H9 (cell line): ENCODE results near the gene SLC22A12. TPM values are rescaled to one million over a fixed set of nuclear protein-coding genes. Genes with fewer than 3 reads are reported as not detected.

Source experiments
- DNase-seq: peaks from one replicate; pipeline ENCODE4 v3.0.0-alpha.2; 2017
- H2AFZ ChIP-seq: one replicate; pipeline ENCODE4 v1.6.1; 2013; ENCODE audit warnings: mild to moderate bottlenecking, low read length, control low read depth, moderate library complexity
- H2AK5ac ChIP-seq: 2 replicates; pipeline ENCODE4 v1.6.1; 2013; ENCODE audit warnings: low read length, control low read depth, mixed read lengths; ENCODE audit not compliant: insufficient read length
- H2BK120ac ChIP-seq: one replicate; pipeline ENCODE4 v1.6.1; 2013; ENCODE audit warnings: low read depth, mild to moderate bottlenecking, low read length, control low read depth, inconsistent platforms; ENCODE audit not compliant: poor library complexity, severe bottlenecking
- H2BK12ac ChIP-seq: 2 replicates; pipeline ENCODE4 v1.6.1; 2013; ENCODE audit warnings: low read length, control low read depth, mixed read lengths, low read depth; ENCODE audit not compliant: insufficient read length
- H2BK15ac ChIP-seq: 2 replicates; pipeline ENCODE4 v1.6.1; 2013; ENCODE audit warnings: low read depth, low read length, control low read depth
- H2BK20ac ChIP-seq: one replicate; pipeline ENCODE4 v1.6.1; 2013; ENCODE audit warnings: low read depth, mild to moderate bottlenecking, low read length, control low read depth, inconsistent platforms; ENCODE audit not compliant: poor library complexity, severe bottlenecking
- H2BK5ac ChIP-seq: 2 replicates; pipeline ENCODE4 v1.6.1; 2013; ENCODE audit warnings: low read length, control low read depth, mixed read lengths; ENCODE audit not compliant: insufficient read length
- H3K14ac ChIP-seq: 2 replicates; pipeline ENCODE4 v1.6.1; 2013; ENCODE audit warnings: low read length, control low read depth; ENCODE audit not compliant: insufficient read depth
- H3K18ac ChIP-seq: 2 replicates; pipeline ENCODE4 v1.6.1; 2013; ENCODE audit warnings: low read depth, mild to moderate bottlenecking, mixed read lengths, low read length, control low read depth; ENCODE audit not compliant: insufficient read length
- H3K23ac ChIP-seq: 2 replicates; pipeline ENCODE4 v1.6.1; 2013; ENCODE audit warnings: low read length, control low read depth, mixed read lengths, low read depth; ENCODE audit not compliant: insufficient read length
- H3K23me2 ChIP-seq: 2 replicates; pipeline ENCODE4 v1.6.1; 2013; ENCODE audit warnings: low read depth, mild to moderate bottlenecking, mixed read lengths, low read length, control low read depth; ENCODE audit not compliant: insufficient read length, poor library complexity, severe bottlenecking
- H3K27ac ChIP-seq: 2 replicates; pipeline ENCODE4 v1.5.1; 2013; ENCODE audit warnings: low read length, control low read depth, mixed read lengths, low read depth; ENCODE audit not compliant: insufficient read length
- H3K27me3 ChIP-seq: 2 replicates; pipeline ENCODE4 v1.6.1; 2013; ENCODE audit warnings: low read length, control low read depth, inconsistent platforms; ENCODE audit not compliant: insufficient read depth
- H3K4ac ChIP-seq: 2 replicates; pipeline ENCODE4 v1.6.1; 2013; ENCODE audit warnings: low read depth, mild to moderate bottlenecking, control low read depth, inconsistent platforms, low read length, moderate library complexity
- H3K4me1 ChIP-seq: 2 replicates; pipeline ENCODE4 v1.6.1; 2013; ENCODE audit warnings: low read length, control low read depth, inconsistent platforms; ENCODE audit not compliant: insufficient read depth
- H3K4me2 ChIP-seq: 2 replicates; pipeline ENCODE4 v1.6.1; 2013; ENCODE audit warnings: low read length, control low read depth, mixed read lengths; ENCODE audit not compliant: insufficient read length, insufficient read depth
- H3K56ac ChIP-seq: 2 replicates; pipeline ENCODE4 v1.6.1; 2013; ENCODE audit warnings: low read depth, mild to moderate bottlenecking, mixed read lengths, low read length, control low read depth; ENCODE audit not compliant: insufficient read length
- H3K79me1 ChIP-seq: 2 replicates; pipeline ENCODE4 v1.6.1; 2013; ENCODE audit warnings: low read depth, mild to moderate bottlenecking, moderate library complexity, low read length, control low read depth, inconsistent platforms; ENCODE audit not compliant: insufficient read depth, poor library complexity, severe bottlenecking
- H3K79me2 ChIP-seq: 2 replicates; pipeline ENCODE4 v1.6.1; 2013; ENCODE audit warnings: low read length, control low read depth, inconsistent platforms; ENCODE audit not compliant: insufficient read depth
- H3K9ac ChIP-seq: 2 replicates; pipeline ENCODE4 v1.6.1; 2013; ENCODE audit warnings: low read length, control low read depth, mixed read lengths; ENCODE audit not compliant: insufficient read length; ENCODE audit errors: extremely low read depth
- H3K9me3 ChIP-seq: one replicate; pipeline ENCODE4 v1.6.1; 2013; ENCODE audit warnings: low read depth, low read length, inconsistent platforms; ENCODE audit not compliant: control insufficient read depth
- H3T11ph ChIP-seq: one replicate; pipeline ENCODE4 v1.6.1; 2013; ENCODE audit warnings: mild to moderate bottlenecking, low read length, control low read depth, inconsistent platforms
- H4K20me1 ChIP-seq: one replicate; pipeline ENCODE4 v1.6.1; 2013; ENCODE audit not compliant: control insufficient read depth, insufficient read length, insufficient read depth
- H4K5ac ChIP-seq: 2 replicates; pipeline ENCODE4 v1.6.1; 2013; ENCODE audit warnings: low read depth, mild to moderate bottlenecking, mixed read lengths, low read length, control low read depth; ENCODE audit not compliant: insufficient read length
- H4K8ac ChIP-seq: replicated peaks from 2 replicates; pipeline ENCODE4 v1.6.1; 2013; ENCODE audit warnings: low read length, control low read depth, mixed read lengths, low read depth; ENCODE audit not compliant: insufficient read length
- H4K91ac ChIP-seq: 2 replicates; pipeline ENCODE4 v1.6.1; 2013; ENCODE audit warnings: low read depth, mild to moderate bottlenecking, moderate library complexity, mixed read lengths, low read length, control low read depth; ENCODE audit not compliant: insufficient read length
- H3K27ac Mint-ChIP-seq, 3 experiments: 2 replicates in 2 of 3; 3 replicates in 1 of 3; pipeline ENCODE4 v1.8.0; 2020 to 2021; ENCODE audit warnings: mixed read lengths in 3 of 3, mild to moderate bottlenecking in 1 of 3, moderate library complexity in 1 of 3
- H3K27me3 Mint-ChIP-seq: 2 replicates; pipeline ENCODE4 v1.8.0; 2021; ENCODE audit warnings: low read depth, mild to moderate bottlenecking, moderate library complexity, mixed read lengths
- H3K36me3 Mint-ChIP-seq, 3 experiments: 2 replicates in 2 of 3; 3 replicates in 1 of 3; pipeline ENCODE4 v1.8.0; 2020 to 2021; ENCODE audit warnings: low read depth in 3 of 3, mixed read lengths in 3 of 3; ENCODE audit not compliant: insufficient read depth in 1 of 3
- H3K4me1 Mint-ChIP-seq, 2 experiments: 2 replicates each; pipeline ENCODE4 v1.8.0; 2020; ENCODE audit warnings: mixed read lengths in 2 of 2
- H3K4me3 Mint-ChIP-seq, 2 experiments: 2 replicates in 1 of 2; 3 replicates in 1 of 2; pipeline ENCODE4 v1.8.0; 2020 to 2021; ENCODE audit warnings: mild to moderate bottlenecking in 2 of 2, mixed read lengths in 2 of 2, moderate library complexity in 1 of 2
- H3K9me3 Mint-ChIP-seq, 2 experiments: 2 replicates in 1 of 2; 3 replicates in 1 of 2; pipeline ENCODE4 v1.8.0; 2020; ENCODE audit warnings: mild to moderate bottlenecking in 2 of 2, mixed read lengths in 2 of 2, moderate library complexity in 1 of 2
- WGBS: extraction: QIAGEN DNeasy Blood & Tissue Kit; methylation state at CpG from one replicate; pipeline ENCODE4 v1.1.7; 2013; ENCODE audit warnings: missing lambda C conversion rate, low lambda C conversion rate, mixed read lengths; ENCODE audit not compliant: insufficient read length; ENCODE audit errors: extremely low coverage; 5-methylcytosine and 5-hydroxymethylcytosine counted together
- total RNA-seq: library from RNA; stranded (reverse); gene quantifications from 2 replicates; pipeline ENCODE4 v1.2.1, GENCODE V29; 2021
- TF ChIP-seq, protein P1 (sequence below): fragments of 200-600 bp; sonication (generic); conservative IDR thresholded peaks from 3 replicates; pipeline ENCODE4 v1.8.0; 2021; ENCODE audit warnings: antibody characterized with exemption, mild to moderate bottlenecking

SLC22A12 gene
- total RNA-seq, 1 experiment from 2014 or later, result not detected

DNA sequence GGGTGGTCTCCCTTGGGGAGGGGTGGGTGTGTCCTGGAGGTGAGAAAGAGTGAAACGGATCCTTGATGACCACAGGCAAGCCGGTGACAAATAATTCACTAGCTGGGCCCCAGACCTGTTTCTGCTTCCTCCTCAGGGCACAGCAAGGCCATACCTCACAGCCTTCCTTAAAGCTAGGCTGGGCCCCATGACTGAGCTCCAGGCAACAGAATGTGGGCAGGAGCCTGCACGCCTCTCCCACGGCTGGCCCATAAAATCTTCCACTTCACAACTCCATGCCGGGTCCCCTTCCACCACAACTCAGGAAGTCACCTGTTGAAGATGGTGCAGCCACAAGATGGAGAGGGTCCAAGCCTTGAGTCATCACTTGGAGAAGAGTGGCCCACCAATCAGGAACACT, 23.9 kb downstream of the SLC22A12 start:
- no peak overlapping the region for H2AK5ac ChIP-seq
- no peak overlapping the region for H3K56ac ChIP-seq
- H3K23ac ChIP-seq, result no peak overlapping the region
- no peak overlapping the region for H3T11ph ChIP-seq
- no peaks in the 10 kb centered on the region for H3K79me1 ChIP-seq
- no CpG with 5 or more reads among the region's 5 CpGs for WGBS
- TF ChIP-seq, protein P1, sequence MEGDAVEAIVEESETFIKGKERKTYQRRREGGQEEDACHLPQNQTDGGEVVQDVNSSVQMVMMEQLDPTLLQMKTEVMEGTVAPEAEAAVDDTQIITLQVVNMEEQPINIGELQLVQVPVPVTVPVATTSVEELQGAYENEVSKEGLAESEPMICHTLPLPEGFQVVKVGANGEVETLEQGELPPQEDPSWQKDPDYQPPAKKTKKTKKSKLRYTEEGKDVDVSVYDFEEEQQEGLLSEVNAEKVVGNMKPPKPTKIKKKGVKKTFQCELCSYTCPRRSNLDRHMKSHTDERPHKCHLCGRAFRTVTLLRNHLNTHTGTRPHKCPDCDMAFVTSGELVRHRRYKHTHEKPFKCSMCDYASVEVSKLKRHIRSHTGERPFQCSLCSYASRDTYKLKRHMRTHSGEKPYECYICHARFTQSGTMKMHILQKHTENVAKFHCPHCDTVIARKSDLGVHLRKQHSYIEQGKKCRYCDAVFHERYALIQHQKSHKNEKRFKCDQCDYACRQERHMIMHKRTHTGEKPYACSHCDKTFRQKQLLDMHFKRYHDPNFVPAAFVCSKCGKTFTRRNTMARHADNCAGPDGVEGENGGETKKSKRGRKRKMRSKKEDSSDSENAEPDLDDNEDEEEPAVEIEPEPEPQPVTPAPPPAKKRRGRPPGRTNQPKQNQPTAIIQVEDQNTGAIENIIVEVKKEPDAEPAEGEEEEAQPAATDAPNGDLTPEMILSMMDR, result no peak
- no peak overlapping the region for H2BK15ac ChIP-seq
- H4K91ac ChIP-seq, result no peak overlapping the region
- H3K9ac ChIP-seq, result no peak overlapping the region
- Mint-ChIP-seq H3K27me3 (peaks cover 11% of the 10 kb centered on the region), H3K9me3 (no peaks in the 10 kb centered on the region), H3K4me3 (no peak overlapping the region), H3K36me3 (peaks cover 0 to 5% (median 0%) of the 10 kb centered on the region in 3 experiments; a peak in 1 of 7 replicates), H3K4me1 (peaks cover 6 to 16% of the 10 kb centered on the region in 2 experiments), H3K27ac (no peak overlapping the region; a peak in 1 of 7 replicates)
- no peak overlapping the region for H3K14ac ChIP-seq
- no peak overlapping the region for H2BK120ac ChIP-seq
- no peaks in the 10 kb centered on the region for H3K23me2 ChIP-seq
- no peak for DNase-seq
- H3K4me1 ChIP-seq, result no peaks in the 10 kb centered on the region
- H3K4me2 ChIP-seq, result no peak overlapping the region
- H2BK20ac ChIP-seq, result no peak overlapping the region
- H3K79me2 ChIP-seq, result no peaks in the 10 kb centered on the region
- H2AFZ ChIP-seq, result no peak overlapping the region
- no peaks in the 10 kb centered on the region; the same call in 1 of the 2 replicates for H3K27me3 ChIP-seq
- no peak overlapping the region for H3K18ac ChIP-seq
- H3K9me3 ChIP-seq, result no peaks in the 10 kb centered on the region
- no peak overlapping the region for H4K5ac ChIP-seq
- H3K4ac ChIP-seq, result no peak overlapping the region
- no peaks in the 10 kb centered on the region for H4K20me1 ChIP-seq
- no peak overlapping the region for H4K8ac ChIP-seq
- H2BK12ac ChIP-seq, result no peak overlapping the region
- H3K27ac ChIP-seq, result no peak overlapping the region
- no peak overlapping the region for H2BK5ac ChIP-seq
